DMS114 treated with DMSO at 0.1 percent for 48 hours (cell line): ENCODE measurements around the gene TNS2.
"Not testable (repeated sequence)": the region's sequence is repeated elsewhere in the genome, so short reads cannot be mapped to it uniquely, and the experiment has no call there.

ENCODE experiments used
- DNase-seq: peaks from one replicate; lab custom pipeline; 2025; ENCODE audit not compliant: unreplicated experiment; lab: John Stamatoyannopoulos, UW

TNS2 gene, protein sequence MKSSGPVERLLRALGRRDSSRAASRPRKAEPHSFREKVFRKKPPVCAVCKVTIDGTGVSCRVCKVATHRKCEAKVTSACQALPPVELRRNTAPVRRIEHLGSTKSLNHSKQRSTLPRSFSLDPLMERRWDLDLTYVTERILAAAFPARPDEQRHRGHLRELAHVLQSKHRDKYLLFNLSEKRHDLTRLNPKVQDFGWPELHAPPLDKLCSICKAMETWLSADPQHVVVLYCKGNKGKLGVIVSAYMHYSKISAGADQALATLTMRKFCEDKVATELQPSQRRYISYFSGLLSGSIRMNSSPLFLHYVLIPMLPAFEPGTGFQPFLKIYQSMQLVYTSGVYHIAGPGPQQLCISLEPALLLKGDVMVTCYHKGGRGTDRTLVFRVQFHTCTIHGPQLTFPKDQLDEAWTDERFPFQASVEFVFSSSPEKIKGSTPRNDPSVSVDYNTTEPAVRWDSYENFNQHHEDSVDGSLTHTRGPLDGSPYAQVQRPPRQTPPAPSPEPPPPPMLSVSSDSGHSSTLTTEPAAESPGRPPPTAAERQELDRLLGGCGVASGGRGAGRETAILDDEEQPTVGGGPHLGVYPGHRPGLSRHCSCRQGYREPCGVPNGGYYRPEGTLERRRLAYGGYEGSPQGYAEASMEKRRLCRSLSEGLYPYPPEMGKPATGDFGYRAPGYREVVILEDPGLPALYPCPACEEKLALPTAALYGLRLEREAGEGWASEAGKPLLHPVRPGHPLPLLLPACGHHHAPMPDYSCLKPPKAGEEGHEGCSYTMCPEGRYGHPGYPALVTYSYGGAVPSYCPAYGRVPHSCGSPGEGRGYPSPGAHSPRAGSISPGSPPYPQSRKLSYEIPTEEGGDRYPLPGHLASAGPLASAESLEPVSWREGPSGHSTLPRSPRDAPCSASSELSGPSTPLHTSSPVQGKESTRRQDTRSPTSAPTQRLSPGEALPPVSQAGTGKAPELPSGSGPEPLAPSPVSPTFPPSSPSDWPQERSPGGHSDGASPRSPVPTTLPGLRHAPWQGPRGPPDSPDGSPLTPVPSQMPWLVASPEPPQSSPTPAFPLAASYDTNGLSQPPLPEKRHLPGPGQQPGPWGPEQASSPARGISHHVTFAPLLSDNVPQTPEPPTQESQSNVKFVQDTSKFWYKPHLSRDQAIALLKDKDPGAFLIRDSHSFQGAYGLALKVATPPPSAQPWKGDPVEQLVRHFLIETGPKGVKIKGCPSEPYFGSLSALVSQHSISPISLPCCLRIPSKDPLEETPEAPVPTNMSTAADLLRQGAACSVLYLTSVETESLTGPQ (N-terminal part only)

DNA sequence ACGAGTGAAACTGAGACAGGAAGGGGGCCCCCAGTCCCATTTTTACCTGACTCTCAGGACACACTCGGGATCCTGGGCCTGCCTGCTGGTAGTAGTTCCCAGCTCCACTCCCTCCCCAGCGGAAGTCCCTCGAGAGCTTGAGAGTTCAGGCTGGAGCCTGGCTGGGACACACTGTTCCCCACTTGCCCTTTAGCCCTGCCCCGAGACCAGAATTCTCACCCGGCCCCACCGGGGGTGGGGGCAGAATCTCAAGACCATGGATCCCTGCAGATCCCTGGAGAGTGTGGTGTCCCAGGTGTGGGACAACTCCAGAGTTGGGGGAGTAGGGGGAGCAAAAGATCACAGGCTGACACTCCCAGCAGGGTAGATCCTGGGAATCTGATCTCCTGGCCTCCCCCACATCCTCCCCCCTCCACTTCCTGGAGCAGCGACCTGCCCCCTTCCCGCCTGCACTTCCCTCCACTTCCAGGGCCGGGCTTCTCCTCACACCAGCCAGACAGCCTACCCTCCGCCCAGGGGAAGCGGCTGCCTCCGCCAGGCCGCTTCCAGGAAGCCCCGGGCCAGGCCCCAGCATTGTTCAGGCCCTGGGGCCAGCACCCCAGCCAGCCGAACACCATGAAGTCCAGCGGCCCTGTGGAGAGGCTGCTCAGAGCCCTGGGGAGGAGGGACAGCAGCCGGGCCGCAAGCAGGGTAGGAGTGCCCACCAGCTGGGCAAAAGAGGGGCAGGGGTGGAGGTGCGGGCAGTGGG is at the start of gene TNS2:
Gene TNS2, plus strand, starts transcription at position 495 of the 748 bp plus-strand sequence. Its CDS starts 121 bp downstream, at position 616.
- DNase-seq, result no peak

GRCh38 chr12:53004178-53004577 is 45.7 kb upstream of the TNS2 start:
- no peak for DNase-seq

DNA sequence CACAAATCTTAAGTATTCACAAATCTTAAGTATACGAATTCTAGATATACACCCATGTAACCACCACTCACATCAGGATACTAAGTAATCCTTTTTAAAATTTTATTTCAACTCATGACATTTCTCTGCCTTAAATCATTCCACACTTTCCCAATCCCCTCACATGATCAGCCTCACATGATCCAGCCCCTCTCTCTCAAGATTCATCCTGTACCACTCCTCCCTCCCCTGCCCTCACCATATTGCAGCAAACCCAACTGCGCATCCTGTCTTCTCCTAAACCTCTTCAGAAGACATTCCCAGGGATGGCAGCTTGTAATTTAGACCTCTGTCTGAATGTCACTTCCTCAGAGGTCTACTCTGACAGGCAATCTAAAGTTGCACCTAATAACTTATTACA is 45.3 kb upstream of the TNS2 start:
- DNase-seq, result peak; percentile 36

GRCh38 chr12:53005215-53005985 is 44.5 kb upstream of the TNS2 start:
- no peak for DNase-seq

GRCh38 chr12:53005986-53006809 is 43.7 kb upstream of the TNS2 start, which contains the start of gene EIF4B:
Gene EIF4B, plus strand, starts transcription at chr12:53006456. Its CDS starts 28 bp downstream, at chr12:53006484.
- DNase-seq, result peak; percentile 99

- peak; percentile 83 for DNase-seq
Observed at GRCh38 chr12:53006810-53007309, 43.0 kb upstream of the TNS2 start.

DNA sequence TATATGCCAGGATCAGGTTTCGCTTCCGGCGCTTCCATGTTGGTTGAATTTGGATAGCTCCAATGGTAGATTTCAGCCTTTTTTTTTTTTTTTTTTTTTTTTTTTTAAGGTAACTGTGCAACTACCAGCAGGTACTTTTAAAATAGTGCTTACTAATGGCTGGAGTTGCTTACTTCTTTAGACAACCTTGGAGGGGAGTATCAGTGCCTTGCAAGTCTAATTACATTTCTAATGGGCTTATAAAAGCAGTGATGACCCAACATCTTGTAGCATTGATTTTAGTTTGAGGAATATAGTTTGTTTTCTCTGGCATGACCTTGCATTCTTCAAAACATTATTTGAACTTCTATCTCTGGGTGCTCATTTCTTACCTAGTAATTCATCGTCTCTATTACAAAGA is 42.5 kb upstream of the TNS2 start:
- no peak for DNase-seq

GRCh38 chr12:53008760-53009159 is 41.1 kb upstream of the TNS2 start:
- DNase-seq, result not testable (repeated sequence)

GRCh38 chr12:53010955-53011354 is 38.9 kb upstream of the TNS2 start:
- DNase-seq, result no peak

GRCh38 chr12:53011889-53012288 is 38.0 kb upstream of the TNS2 start:
- no peak for DNase-seq

- DNase-seq, result no peak
Observed at GRCh38 chr12:53012928-53013327, 36.9 kb upstream of the TNS2 start.

- no peak for DNase-seq
Observed at GRCh38 chr12:53014709-53015108, 35.2 kb upstream of the TNS2 start.

DNA sequence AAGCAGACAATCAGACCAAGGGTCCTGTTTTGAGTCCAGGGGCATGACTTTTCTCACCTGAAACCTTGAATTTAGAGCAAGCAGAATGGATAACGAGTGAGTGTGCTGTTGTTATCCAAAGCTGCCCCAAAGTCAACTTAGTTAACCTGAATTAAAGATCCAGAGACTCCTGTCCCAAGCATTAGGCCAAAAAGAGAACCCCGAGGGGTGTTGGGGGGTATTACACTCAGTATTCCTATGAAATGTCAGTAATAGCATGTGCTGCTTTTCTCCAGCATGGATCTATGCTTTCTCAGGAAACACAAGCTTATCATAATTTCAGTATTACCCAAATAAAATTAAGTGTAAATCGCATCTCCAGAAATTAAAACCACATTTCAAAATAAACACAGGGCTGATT is 24.6 kb upstream of the TNS2 start:
- no peak for DNase-seq

GRCh38 chr12:53027014-53027413 is 22.9 kb upstream of the TNS2 start:
- DNase-seq, result not testable (repeated sequence)

- no peak for DNase-seq
Observed at GRCh38 chr12:53031616-53032015, 18.2 kb upstream of the TNS2 start.

DNA sequence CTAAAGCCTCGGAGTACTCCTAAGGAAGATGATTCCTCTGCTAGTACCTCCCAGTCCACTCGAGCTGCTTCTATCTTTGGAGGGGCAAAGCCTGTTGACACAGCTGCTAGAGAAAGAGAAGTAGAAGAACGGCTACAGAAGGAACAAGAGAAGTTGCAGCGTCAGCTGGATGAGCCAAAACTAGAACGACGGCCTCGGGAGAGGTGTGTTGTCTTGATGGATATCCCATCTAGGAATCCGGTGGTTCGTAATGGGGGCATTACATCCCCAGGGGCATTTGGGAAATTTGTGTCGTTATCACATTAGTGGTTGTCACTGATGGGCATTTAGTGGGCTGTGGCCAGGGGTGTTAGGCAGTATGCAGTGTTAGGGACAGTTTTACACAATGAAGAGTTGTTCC is 16.0 kb upstream of the TNS2 start:
- not testable (repeated sequence) for DNase-seq

DNA sequence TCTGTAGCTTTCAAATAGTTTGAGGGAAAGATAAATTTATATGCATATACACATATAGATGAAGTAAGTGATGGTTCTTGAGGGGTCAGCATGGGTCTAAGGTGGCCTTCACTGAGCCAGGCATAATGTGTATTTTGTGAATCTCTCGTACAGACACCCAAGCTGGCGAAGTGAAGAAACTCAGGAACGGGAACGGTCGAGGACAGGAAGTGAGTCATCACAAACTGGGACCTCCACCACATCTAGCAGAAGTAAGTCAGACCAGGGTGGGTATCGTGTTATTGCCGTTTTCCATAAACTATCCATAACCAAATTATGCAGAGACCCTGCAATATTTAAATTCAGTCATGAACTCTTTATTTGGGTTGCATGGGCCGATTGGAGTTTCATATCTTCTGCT is 15.4 kb upstream of the TNS2 start:
- DNase-seq, result no peak

DNA sequence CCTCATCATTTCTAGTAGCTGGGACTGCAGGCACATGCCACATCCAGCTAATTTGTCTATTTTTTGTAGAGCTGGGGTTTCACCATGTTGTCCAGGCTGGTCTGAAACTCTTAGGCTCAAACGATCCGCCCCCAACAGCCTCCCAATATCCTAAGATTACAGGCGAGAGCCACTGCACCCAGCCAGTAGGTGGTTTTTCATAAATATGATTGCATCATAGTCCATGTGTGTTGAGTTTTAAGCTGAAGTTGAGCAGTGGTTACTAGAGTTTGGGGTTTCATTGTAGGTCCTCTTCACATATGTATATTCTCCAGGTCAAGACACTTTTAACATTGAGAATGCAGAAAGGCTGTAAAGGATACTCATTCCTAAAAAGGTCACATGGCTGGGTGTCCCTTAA is 13.1 kb upstream of the TNS2 start:
- no peak for DNase-seq

GRCh38 chr12:53039851-53040250 is 10.0 kb upstream of the TNS2 start:
- no peak for DNase-seq
